Suprapubic skin (tissue), 4 donors: ENCODE data around the gene MRPL2. TPM values are rescaled to one million over a fixed set of nuclear protein-coding genes. Genes with fewer than 3 reads are reported as not detected.

ENCODE experiments used
- DNase-seq, 2 donors: peaks; one replicate each; pipeline ENCODE4 v3.0.0-alpha.2; 2019; ENCODE audit warnings: low spot score in 2 of 2
- H3K27ac ChIP-seq: fragments of 200-600 bp; sonication (generic); one replicate; pipeline ENCODE4 v1.5.1; 2019
- H3K27me3 ChIP-seq: fragments of 200-600 bp; sonication (generic); one replicate; pipeline ENCODE4 v1.5.1; 2019
- H3K36me3 ChIP-seq: fragments of 200-600 bp; sonication (generic); one replicate; pipeline ENCODE4 v1.5.1; 2019
- H3K4me1 ChIP-seq: fragments of 200-600 bp; sonication (generic); one replicate; pipeline ENCODE4 v1.5.1; 2019
- H3K4me3 ChIP-seq: fragments of 200-600 bp; sonication (generic); one replicate; pipeline ENCODE4 v1.5.1; 2019; ENCODE audit warnings: mild to moderate bottlenecking
- H3K9me3 ChIP-seq: fragments of 200-600 bp; sonication (generic); one replicate; pipeline ENCODE4 v1.5.1; 2019
- EP300 ChIP-seq: sonication (generic); formaldehyde crosslinking; IDR thresholded peaks from one replicate; pipeline ENCODE4 v1.6.1; 2017; ENCODE audit warnings: antibody characterized with exemption
- POLR2A ChIP-seq, 2 donors: fragments of 450-650 bp; IDR thresholded peaks; one replicate each; pipeline ENCODE4 v1.6.1; 2017; ENCODE audit warnings: antibody characterized with exemption in 2 of 2, mild to moderate bottlenecking in 2 of 2, moderate library complexity in 2 of 2
- POLR2AphosphoS5 ChIP-seq, 3 donors: sonication (generic); formaldehyde crosslinking; IDR thresholded peaks; one replicate each; pipeline ENCODE4 v1.6.1; 2017; ENCODE audit warnings: antibody characterized with exemption in 3 of 3
- WGBS: methylation state at CpG from one replicate; pipeline ENCODE4 v1.1.5; 2018; 5-methylcytosine and 5-hydroxymethylcytosine counted together
- total RNA-seq, 4 donors: library from RNA; depleted of rRNA; stranded (reverse); fragments of >200 nt; gene quantifications; one replicate each; pipeline ENCODE4 v1.1.0, GENCODE V29; 2016
- TF ChIP-seq, protein P1 (sequence below), 2 donors: fragments of 200-600 bp in 1 of 2; fragments of 450-650 bp in 1 of 2; sonication (generic) in 1 of 2; IDR thresholded peaks; one replicate each; pipeline ENCODE4 v1.5.1; 2016 to 2019; ENCODE audit warnings: antibody characterized with exemption in 2 of 2, mild to moderate bottlenecking in 1 of 2, moderate library complexity in 1 of 2

Gene MRPL2
- total RNA-seq, 4 donors from 2014 or later, result 21.2 to 38.1 (median 25.9) TPM

- H3K9me3 ChIP-seq, result no peaks in the 10 kb centered on the region
- DNase-seq, result no peak
- no peaks in the 10 kb centered on the region for H3K27me3 ChIP-seq
- peaks cover 83% of the 10 kb centered on the region for H3K36me3 ChIP-seq
- H3K4me1 ChIP-seq, result no peaks in the 10 kb centered on the region
- WGBS, result 95% methylated on average over 14 of the region's 18 CpGs
- no peak overlapping the region for H3K4me3 ChIP-seq
- no peak overlapping the region for H3K27ac ChIP-seq
- TF ChIP-seq, protein P1, sequence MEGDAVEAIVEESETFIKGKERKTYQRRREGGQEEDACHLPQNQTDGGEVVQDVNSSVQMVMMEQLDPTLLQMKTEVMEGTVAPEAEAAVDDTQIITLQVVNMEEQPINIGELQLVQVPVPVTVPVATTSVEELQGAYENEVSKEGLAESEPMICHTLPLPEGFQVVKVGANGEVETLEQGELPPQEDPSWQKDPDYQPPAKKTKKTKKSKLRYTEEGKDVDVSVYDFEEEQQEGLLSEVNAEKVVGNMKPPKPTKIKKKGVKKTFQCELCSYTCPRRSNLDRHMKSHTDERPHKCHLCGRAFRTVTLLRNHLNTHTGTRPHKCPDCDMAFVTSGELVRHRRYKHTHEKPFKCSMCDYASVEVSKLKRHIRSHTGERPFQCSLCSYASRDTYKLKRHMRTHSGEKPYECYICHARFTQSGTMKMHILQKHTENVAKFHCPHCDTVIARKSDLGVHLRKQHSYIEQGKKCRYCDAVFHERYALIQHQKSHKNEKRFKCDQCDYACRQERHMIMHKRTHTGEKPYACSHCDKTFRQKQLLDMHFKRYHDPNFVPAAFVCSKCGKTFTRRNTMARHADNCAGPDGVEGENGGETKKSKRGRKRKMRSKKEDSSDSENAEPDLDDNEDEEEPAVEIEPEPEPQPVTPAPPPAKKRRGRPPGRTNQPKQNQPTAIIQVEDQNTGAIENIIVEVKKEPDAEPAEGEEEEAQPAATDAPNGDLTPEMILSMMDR (IDR thresholded peaks at IDR 0.05), result no peak
- TF ChIP-seq EP300, result no peak
- no peak for TF ChIP-seq POLR2AphosphoS5 (IDR thresholded peaks at IDR 0.05)
- TF ChIP-seq POLR2A (IDR thresholded peaks at IDR 0.05), result no peak
Observed at GRCh38 chr6:43040542-43041257, 18.5 kb downstream of the MRPL2 start.

- WGBS, result 77% methylated on average over 6 of the region's 9 CpGs
- no peak for TF ChIP-seq POLR2A (IDR thresholded peaks at IDR 0.05)
- TF ChIP-seq, protein P1 (IDR thresholded peaks at IDR 0.05), result no peak
- no peak for TF ChIP-seq EP300
- TF ChIP-seq POLR2AphosphoS5 (IDR thresholded peaks at IDR 0.05), result no peak
- Histone ChIP-seq H3K4me1 (no peaks in the 10 kb centered on the region), H3K27ac (no peak overlapping the region), H3K27me3 (no peaks in the 10 kb centered on the region), H3K4me3 (no peak overlapping the region), H3K36me3 (peaks cover 81% of the 10 kb centered on the region), H3K9me3 (no peaks in the 10 kb centered on the region)
- DNase-seq, result no peak
Observed at GRCh38 chr6:43038727-43039126, 20.5 kb downstream of the MRPL2 start.

- Histone ChIP-seq H3K4me1 (no peaks in the 10 kb centered on the region), H3K36me3 (peaks cover 76% of the 10 kb centered on the region), H3K4me3 (no peak overlapping the region), H3K27ac (no peak overlapping the region), H3K27me3 (no peaks in the 10 kb centered on the region), H3K9me3 (no peaks in the 10 kb centered on the region)
- WGBS, result 86% methylated on average over 4 of the region's 9 CpGs
- TF ChIP-seq, protein P1 (IDR thresholded peaks at IDR 0.05), result no peak
- TF ChIP-seq EP300 (no peak), POLR2A (IDR thresholded peaks at IDR 0.05) (no peak)
- DNase-seq, result no peak
Observed at GRCh38 chr6:43037706-43038105, 21.5 kb downstream of the MRPL2 start.

- Histone ChIP-seq H3K36me3 (peaks cover 76% of the 10 kb centered on the region), H3K27ac (no peak overlapping the region), H3K9me3 (no peaks in the 10 kb centered on the region), H3K4me3 (no peak overlapping the region), H3K27me3 (no peaks in the 10 kb centered on the region), H3K4me1 (no peaks in the 10 kb centered on the region)
- DNase-seq, result no peak
- WGBS, result 78% methylated on average over 5 of the region's 5 CpGs
- TF ChIP-seq EP300 (no peak), POLR2AphosphoS5 (IDR thresholded peaks at IDR 0.05) (no peak), POLR2A (IDR thresholded peaks at IDR 0.05) (no peak)
- TF ChIP-seq, protein P1 (IDR thresholded peaks at IDR 0.05), result no peak
Observed at GRCh38 chr6:43037197-43037596, 22.0 kb downstream of the MRPL2 start.

GRCh38 chr6:43036712-43037111 lies 22.5 kb downstream of the MRPL2 start:
- Histone ChIP-seq H3K4me3 (no peak overlapping the region), H3K27me3 (no peaks in the 10 kb centered on the region), H3K4me1 (no peaks in the 10 kb centered on the region), H3K36me3 (peaks cover 76% of the 10 kb centered on the region), H3K27ac (no peak overlapping the region), H3K9me3 (no peaks in the 10 kb centered on the region)
- TF ChIP-seq EP300 (no peak), POLR2AphosphoS5 (IDR thresholded peaks at IDR 0.05) (no peak)
- TF ChIP-seq, protein P1 (IDR thresholded peaks at IDR 0.05), result no peak
- 92% methylated on average over 9 of the region's 9 CpGs for WGBS
- no peak for DNase-seq
